GM12873 (cell line): ENCODE data around the gene COLQ.

Source experiments
- CTCF ChIP-seq: IDR thresholded peaks from 2 replicates; pipeline ENCODE4 v1.5.1; 2012; ENCODE audit warnings: low read depth, mild to moderate bottlenecking, moderate library complexity, low read length, control low read depth; ENCODE audit not compliant: insufficient read depth; ENCODE audit errors: missing control alignments

Gene COLQ

GRCh38 chr3:15521573-15521965 lies at the start of gene COLQ:
Gene COLQ (minus strand): TSS chr3:15521706. CDS start chr3:15521625, 81 bp downstream.
- no peak for TF ChIP-seq CTCF

GRCh38 chr3:15563190-15563589 lies 41.7 kb upstream of the COLQ start:
- TF ChIP-seq CTCF, result no peak

GRCh38 chr3:15562560-15562959 lies 41.1 kb upstream of the COLQ start:
- TF ChIP-seq CTCF, result no peak

- no peak for TF ChIP-seq CTCF
Observed at GRCh38 chr3:15558581-15558980, 37.1 kb upstream of the COLQ start.

- TF ChIP-seq CTCF, result peak; percentile 52
Observed at GRCh38 chr3:15557511-15557946, 36.0 kb upstream of the COLQ start.

GRCh38 chr3:15556512-15556911 lies 35.0 kb upstream of the COLQ start:
- TF ChIP-seq CTCF, result no peak

GRCh38 chr3:15553749-15554148 lies 32.2 kb upstream of the COLQ start:
- TF ChIP-seq CTCF, result no peak
